Neural cell (in vitro differentiated cells): ENCODE data around the gene TYW5. TPM values are rescaled to one million over a fixed set of nuclear protein-coding genes. Genes with fewer than 3 reads are reported as not detected.

Source experiments
- H2AFZ ChIP-seq: fragments of 200-600, 300-800 bp; sonication (generic), shearing (Covaris generic); 2 replicates; pipeline ENCODE4 v1.6.0; 2014; ENCODE audit warnings: low read depth, mild to moderate bottlenecking, antibody characterized with exemption, low read length, moderate library complexity
- H3F3A ChIP-seq: fragments of 200-600 bp; shearing (Covaris generic); 2 replicates; pipeline ENCODE4 v1.6.1; 2016; ENCODE audit warnings: mild to moderate bottlenecking, moderate library complexity, mixed read lengths, antibody characterized with exemption, low read length; ENCODE audit not compliant: insufficient read depth, poor library complexity, severe bottlenecking
- H3K27ac ChIP-seq: fragments of 200-600, 300-800 bp; sonication (generic), shearing (Covaris generic); 2 replicates; pipeline ENCODE4 v1.5.1; 2014; ENCODE audit warnings: mild to moderate bottlenecking, low read length, moderate library complexity
- H3K27me3 ChIP-seq: fragments of 300-800, 200-600 bp; sonication (generic), shearing (Covaris generic); 2 replicates; pipeline ENCODE4 v1.6.0; 2014; ENCODE audit warnings: mild to moderate bottlenecking, low read depth, low read length, moderate library complexity; ENCODE audit not compliant: insufficient read depth
- H3K36me3 ChIP-seq: fragments of 300-800, 200-600 bp; sonication (generic), shearing (Covaris generic); 2 replicates; pipeline ENCODE4 v1.5.1; 2014; ENCODE audit warnings: mild to moderate bottlenecking, antibody characterized with exemption, low read length, moderate library complexity; ENCODE audit not compliant: insufficient read depth
- H3K4me2 ChIP-seq: fragments of 300-800, 200-600 bp; sonication (generic), shearing (Covaris generic); 2 replicates; pipeline ENCODE4 v1.6.0; 2014; ENCODE audit warnings: mild to moderate bottlenecking, low read length
- H3K4me3 ChIP-seq: fragments of 300-800, 200-600 bp; sonication (generic), shearing (Covaris generic); 2 replicates; pipeline ENCODE4 v1.5.1; 2014; ENCODE audit warnings: mild to moderate bottlenecking, low read length, moderate library complexity
- H3K79me2 ChIP-seq: fragments of 200-600 bp; shearing (Covaris generic); replicated peaks from 2 replicates; pipeline ENCODE4 v1.6.0; 2014; ENCODE audit warnings: mild to moderate bottlenecking, low read length, moderate library complexity; ENCODE audit not compliant: insufficient read depth
- H3K9ac ChIP-seq: fragments of 300-800, 200-600 bp; sonication (generic), shearing (Covaris generic); 2 replicates; pipeline ENCODE4 v1.6.1; 2016; ENCODE audit warnings: mild to moderate bottlenecking, low read length, mixed read lengths
- H3K9me2 ChIP-seq: fragments of 200-600 bp; shearing (Covaris generic); 2 replicates; pipeline ENCODE4 v1.6.1; 2016; ENCODE audit warnings: mild to moderate bottlenecking, low read length, mixed read lengths; ENCODE audit not compliant: insufficient read depth
- H3K9me3 ChIP-seq: fragments of 200-600, 300-800 bp; sonication (generic), shearing (Covaris generic); 2 replicates; pipeline ENCODE4 v1.6.1; 2016; ENCODE audit warnings: mild to moderate bottlenecking, mixed run types, low read length, moderate library complexity, mixed read lengths
- H4K20me1 ChIP-seq: fragments of 200-600 bp; shearing (Covaris generic); 2 replicates; pipeline ENCODE4 v1.6.1; 2016; ENCODE audit warnings: mild to moderate bottlenecking, mixed run types; ENCODE audit not compliant: insufficient read depth
- EP300 ChIP-seq: fragments of 450-650 bp; conservative IDR thresholded peaks from 2 replicates; pipeline ENCODE4 v1.6.1; 2014; ENCODE audit warnings: antibody characterized with exemption, mild to moderate bottlenecking, moderate library complexity; ENCODE audit not compliant: poor library complexity, severe bottlenecking
- EZH2 ChIP-seq: fragments of 200-600, 300-800 bp; shearing (Covaris generic), sonication (generic); IDR thresholded peaks from 2 replicates; pipeline ENCODE4 v1.6.1; 2014; ENCODE audit warnings: antibody characterized with exemption, low read length, borderline replicate concordance, mild to moderate bottlenecking; ENCODE audit not compliant: insufficient read depth, poor library complexity, severe bottlenecking
- MXI1 ChIP-seq: fragments of 450-650 bp; conservative IDR thresholded peaks from 2 replicates; pipeline ENCODE4 v1.6.1; 2014; ENCODE audit warnings: antibody characterized with exemption, mild to moderate bottlenecking; ENCODE audit not compliant: poor library complexity, severe bottlenecking
- POLR2AphosphoS5 ChIP-seq: IDR thresholded peaks from 2 replicates; pipeline ENCODE4 v1.6.1; 2012
- RAD21 ChIP-seq: fragments of 450-650 bp; conservative IDR thresholded peaks from 2 replicates; pipeline ENCODE4 v1.6.1; 2014; ENCODE audit warnings: antibody characterized with exemption, mild to moderate bottlenecking, moderate library complexity
- SMC3 ChIP-seq: fragments of 450-650 bp; conservative IDR thresholded peaks from 2 replicates; pipeline ENCODE4 v1.6.1; 2014; ENCODE audit warnings: antibody characterized with exemption, mild to moderate bottlenecking, moderate library complexity; ENCODE audit not compliant: poor library complexity
- TAF1 ChIP-seq: IDR thresholded peaks from 2 replicates; pipeline ENCODE4 v1.6.1; 2012; ENCODE audit warnings: low read depth
- polyA plus RNA-seq: library from polyadenylated mRNA; depleted of rRNA; stranded (reverse); fragments of >200 nt; gene quantifications from 2 replicates; pipeline ENCODE4 v1.2.3, GENCODE V29; 2014
- TF ChIP-seq, protein P1 (sequence below): fragments of 450-650 bp; IDR thresholded peaks from 2 replicates; pipeline ENCODE4 v1.5.1; 2014; ENCODE audit warnings: antibody characterized with exemption, mild to moderate bottlenecking, moderate library complexity; ENCODE audit not compliant: poor library complexity, severe bottlenecking
- TF ChIP-seq, protein P2 (sequence below): IDR thresholded peaks from 2 replicates; pipeline ENCODE4 v1.6.1; 2012; ENCODE audit warnings: borderline replicate concordance

The TYW5 gene
- polyA plus RNA-seq, 1 donor from 2014 or later: 15.2 TPM

DNA sequence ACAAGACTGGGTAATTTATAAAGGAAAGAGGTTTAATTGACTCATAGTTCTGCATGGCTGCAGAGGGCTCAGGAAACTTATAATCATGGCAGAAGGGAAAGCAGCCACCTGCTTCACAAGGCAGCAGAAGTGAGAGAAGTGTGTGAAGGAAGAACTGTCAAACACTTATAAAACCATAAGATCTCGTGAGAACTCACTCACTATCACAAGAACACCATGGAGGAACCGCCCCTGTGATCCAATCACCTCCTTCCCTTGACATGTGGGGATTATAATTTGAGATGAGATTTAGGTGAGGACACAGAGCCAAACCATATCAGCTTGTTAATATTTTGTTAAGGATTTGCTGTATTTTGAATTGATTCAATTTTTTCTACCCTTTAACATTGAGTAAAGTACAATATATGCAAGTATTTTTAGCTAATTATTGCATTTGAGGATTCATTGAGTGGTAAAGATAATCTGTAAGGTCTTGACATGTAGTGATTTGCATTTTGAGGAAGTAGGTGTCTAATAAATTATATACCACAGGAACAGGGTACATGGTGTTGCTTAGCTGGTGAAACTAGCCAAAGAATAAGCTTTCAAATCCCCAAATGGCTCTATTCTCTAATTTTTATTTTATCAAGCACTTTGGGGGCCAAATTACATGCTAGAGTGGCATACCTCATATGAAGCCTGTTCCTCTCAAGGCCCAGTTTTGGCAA lies 48.1 kb downstream of the TYW5 start:
- Histone ChIP-seq H3K4me2 (no peak overlapping the region), H3K9me2 (no peaks in the 10 kb centered on the region), H3K79me2 (peaks cover 2% of the 10 kb centered on the region), H3K27ac (no peak overlapping the region), H2AFZ (no peak overlapping the region), H3K27me3 (no peaks in the 10 kb centered on the region), H3K36me3 (no peaks in the 10 kb centered on the region), H3K9me3 (no peaks in the 10 kb centered on the region), H3K4me3 (no peak overlapping the region), H3K9ac (no peak overlapping the region), H3F3A (no peaks in the 10 kb centered on the region), H4K20me1 (no peaks in the 10 kb centered on the region)
- TF ChIP-seq TAF1: no peak
- TF ChIP-seq, protein P1, sequence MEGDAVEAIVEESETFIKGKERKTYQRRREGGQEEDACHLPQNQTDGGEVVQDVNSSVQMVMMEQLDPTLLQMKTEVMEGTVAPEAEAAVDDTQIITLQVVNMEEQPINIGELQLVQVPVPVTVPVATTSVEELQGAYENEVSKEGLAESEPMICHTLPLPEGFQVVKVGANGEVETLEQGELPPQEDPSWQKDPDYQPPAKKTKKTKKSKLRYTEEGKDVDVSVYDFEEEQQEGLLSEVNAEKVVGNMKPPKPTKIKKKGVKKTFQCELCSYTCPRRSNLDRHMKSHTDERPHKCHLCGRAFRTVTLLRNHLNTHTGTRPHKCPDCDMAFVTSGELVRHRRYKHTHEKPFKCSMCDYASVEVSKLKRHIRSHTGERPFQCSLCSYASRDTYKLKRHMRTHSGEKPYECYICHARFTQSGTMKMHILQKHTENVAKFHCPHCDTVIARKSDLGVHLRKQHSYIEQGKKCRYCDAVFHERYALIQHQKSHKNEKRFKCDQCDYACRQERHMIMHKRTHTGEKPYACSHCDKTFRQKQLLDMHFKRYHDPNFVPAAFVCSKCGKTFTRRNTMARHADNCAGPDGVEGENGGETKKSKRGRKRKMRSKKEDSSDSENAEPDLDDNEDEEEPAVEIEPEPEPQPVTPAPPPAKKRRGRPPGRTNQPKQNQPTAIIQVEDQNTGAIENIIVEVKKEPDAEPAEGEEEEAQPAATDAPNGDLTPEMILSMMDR: no peak
- TF ChIP-seq, protein P2, sequence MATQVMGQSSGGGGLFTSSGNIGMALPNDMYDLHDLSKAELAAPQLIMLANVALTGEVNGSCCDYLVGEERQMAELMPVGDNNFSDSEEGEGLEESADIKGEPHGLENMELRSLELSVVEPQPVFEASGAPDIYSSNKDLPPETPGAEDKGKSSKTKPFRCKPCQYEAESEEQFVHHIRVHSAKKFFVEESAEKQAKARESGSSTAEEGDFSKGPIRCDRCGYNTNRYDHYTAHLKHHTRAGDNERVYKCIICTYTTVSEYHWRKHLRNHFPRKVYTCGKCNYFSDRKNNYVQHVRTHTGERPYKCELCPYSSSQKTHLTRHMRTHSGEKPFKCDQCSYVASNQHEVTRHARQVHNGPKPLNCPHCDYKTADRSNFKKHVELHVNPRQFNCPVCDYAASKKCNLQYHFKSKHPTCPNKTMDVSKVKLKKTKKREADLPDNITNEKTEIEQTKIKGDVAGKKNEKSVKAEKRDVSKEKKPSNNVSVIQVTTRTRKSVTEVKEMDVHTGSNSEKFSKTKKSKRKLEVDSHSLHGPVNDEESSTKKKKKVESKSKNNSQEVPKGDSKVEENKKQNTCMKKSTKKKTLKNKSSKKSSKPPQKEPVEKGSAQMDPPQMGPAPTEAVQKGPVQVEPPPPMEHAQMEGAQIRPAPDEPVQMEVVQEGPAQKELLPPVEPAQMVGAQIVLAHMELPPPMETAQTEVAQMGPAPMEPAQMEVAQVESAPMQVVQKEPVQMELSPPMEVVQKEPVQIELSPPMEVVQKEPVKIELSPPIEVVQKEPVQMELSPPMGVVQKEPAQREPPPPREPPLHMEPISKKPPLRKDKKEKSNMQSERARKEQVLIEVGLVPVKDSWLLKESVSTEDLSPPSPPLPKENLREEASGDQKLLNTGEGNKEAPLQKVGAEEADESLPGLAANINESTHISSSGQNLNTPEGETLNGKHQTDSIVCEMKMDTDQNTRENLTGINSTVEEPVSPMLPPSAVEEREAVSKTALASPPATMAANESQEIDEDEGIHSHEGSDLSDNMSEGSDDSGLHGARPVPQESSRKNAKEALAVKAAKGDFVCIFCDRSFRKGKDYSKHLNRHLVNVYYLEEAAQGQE: no peak
- TF ChIP-seq MXI1: no peak
- no peak for TF ChIP-seq SMC3
- no peak for TF ChIP-seq POLR2AphosphoS5
- no peak for TF ChIP-seq RAD21
- TF ChIP-seq EP300: no peak
- TF ChIP-seq EZH2: no peak

DNA sequence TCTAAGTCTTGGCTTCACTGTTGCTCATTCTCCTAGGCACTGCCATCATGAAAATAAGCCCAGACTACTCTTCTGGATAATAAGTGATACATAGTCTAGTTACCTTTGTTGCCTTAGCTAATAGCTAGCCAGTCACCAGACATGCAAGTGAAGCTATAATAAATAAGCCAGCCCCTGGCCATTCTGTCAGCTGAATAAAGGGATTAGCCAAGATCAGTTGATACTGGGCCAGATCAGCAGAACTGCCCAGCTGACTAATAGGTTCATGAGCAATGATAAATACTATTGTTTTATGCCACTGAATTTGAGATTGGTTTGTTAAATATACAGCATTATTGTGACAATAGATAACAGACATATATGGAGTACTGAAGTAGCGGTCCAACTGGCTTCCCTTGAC lies 52.2 kb downstream of the TYW5 start:
- H3K36me3 ChIP-seq: no peaks in the 10 kb centered on the region
- H3F3A ChIP-seq: no peaks in the 10 kb centered on the region
- no peaks in the 10 kb centered on the region for H3K79me2 ChIP-seq
- no peaks in the 10 kb centered on the region for H3K27me3 ChIP-seq
- no peak overlapping the region for H3K27ac ChIP-seq
- H3K9me3 ChIP-seq: no peaks in the 10 kb centered on the region
- H4K20me1 ChIP-seq: no peaks in the 10 kb centered on the region
- TF ChIP-seq POLR2AphosphoS5: no peak
- TF ChIP-seq, protein P2: no peak
- no peak for TF ChIP-seq MXI1
- no peak for TF ChIP-seq EP300
- no peak for TF ChIP-seq SMC3
- no peak for TF ChIP-seq EZH2
- TF ChIP-seq TAF1: no peak
- TF ChIP-seq RAD21: no peak
- TF ChIP-seq, protein P1: no peak
- H3K4me2 ChIP-seq: no peak overlapping the region
- H3K4me3 ChIP-seq: no peak overlapping the region
- no peaks in the 10 kb centered on the region for H3K9me2 ChIP-seq
- H3K9ac ChIP-seq: no peak overlapping the region
- no peak overlapping the region for H2AFZ ChIP-seq
